ENCODE results near the gene TRMT10B. TPM values are rescaled to one million over a fixed set of nuclear protein-coding genes. Genes with fewer than 3 reads are reported as not detected.

The TRMT10B gene, protein sequence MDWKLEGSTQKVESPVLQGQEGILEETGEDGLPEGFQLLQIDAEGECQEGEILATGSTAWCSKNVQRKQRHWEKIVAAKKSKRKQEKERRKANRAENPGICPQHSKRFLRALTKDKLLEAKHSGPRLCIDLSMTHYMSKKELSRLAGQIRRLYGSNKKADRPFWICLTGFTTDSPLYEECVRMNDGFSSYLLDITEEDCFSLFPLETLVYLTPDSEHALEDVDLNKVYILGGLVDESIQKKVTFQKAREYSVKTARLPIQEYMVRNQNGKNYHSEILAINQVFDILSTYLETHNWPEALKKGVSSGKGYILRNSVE
- 2.6 and 3.9 TPM in 2 replicates for total RNA-seq

DNA sequence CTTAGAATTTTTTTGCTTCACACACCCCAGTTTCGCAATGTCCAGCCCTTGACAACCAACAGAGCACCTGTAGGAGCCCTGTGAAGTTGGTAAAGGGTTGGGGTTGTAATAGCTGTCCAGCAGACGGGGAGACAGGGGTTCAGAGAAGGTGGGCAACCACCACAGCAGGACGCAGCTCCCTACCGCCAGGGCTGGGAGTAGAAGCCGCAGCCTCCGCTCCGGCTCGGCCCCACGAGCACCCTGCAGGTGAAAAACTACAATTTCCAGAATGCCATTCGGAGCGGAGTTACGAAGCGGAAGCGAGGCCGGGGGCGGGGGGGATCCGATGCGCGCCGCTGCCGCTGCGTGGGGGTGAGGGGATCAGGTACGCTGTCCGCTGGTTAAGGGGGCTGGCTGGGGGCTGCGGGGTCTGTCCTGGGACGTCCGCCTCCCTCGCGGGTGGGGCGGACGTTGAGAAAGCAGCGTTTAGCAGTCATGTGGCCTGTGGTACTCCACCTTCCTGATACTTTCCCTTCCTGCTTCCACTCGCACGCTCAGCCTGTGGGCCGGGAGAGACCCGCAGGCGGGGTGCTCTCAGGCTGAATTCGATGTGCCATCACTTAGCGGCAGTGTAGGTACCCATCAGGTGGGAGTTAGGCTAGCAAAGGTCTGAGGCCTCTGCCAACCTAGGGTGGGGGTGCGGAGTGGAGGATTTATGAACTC is at the start of gene TRMT10B:
TRMT10B (plus strand) TSS at position 317 of the 702 bp plus-strand sequence. CDS start 8,127 bp downstream, outside the sequence.

DNA sequence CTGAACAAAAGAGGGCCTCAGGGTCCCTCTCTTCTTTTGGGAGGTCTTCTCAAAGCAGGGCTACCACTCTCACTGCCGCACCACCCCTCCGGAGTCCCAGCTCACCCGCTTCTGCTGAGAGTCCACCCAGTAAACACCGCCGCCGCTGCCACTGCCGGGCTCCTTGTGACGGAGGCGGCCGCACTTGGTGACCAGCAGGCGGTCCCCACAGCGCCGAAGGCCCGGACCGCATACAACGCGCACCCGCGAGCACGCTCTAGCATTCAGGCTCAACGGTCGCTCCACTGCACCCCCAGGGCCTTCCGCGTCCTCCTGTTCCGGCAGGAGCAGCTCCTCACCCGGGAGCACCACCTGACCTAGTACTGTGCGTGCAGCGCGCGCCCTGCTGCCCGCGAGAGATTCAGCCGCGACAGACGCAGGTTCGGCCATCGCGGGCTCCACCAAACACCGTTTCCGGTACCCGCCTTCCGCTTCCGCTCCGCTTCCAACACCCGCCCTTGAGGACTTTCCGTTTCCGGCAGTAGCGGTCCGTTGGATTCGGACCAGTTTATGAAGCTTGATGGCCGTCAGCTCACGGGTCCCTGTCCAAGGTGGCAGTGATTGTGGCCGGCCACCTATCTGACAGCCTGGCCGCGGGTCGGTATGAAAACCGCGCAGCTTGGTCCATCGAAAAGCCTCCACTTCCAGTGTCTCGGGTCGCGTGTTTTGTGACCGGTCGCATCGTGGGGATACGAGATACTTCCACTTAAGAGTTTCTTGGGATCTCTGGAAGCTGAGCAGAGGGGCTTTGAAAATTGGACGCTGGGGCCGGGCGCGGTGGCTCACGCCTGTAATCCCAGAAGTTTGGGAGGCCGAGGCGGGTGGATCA is 31.2 kb downstream of the TRMT10B start, which contains the start of gene EXOSC3:
EXOSC3 (minus strand) TSS at position 449 of the 868 bp plus-strand sequence; CDS start at position 429, 20 bp downstream.

DNA sequence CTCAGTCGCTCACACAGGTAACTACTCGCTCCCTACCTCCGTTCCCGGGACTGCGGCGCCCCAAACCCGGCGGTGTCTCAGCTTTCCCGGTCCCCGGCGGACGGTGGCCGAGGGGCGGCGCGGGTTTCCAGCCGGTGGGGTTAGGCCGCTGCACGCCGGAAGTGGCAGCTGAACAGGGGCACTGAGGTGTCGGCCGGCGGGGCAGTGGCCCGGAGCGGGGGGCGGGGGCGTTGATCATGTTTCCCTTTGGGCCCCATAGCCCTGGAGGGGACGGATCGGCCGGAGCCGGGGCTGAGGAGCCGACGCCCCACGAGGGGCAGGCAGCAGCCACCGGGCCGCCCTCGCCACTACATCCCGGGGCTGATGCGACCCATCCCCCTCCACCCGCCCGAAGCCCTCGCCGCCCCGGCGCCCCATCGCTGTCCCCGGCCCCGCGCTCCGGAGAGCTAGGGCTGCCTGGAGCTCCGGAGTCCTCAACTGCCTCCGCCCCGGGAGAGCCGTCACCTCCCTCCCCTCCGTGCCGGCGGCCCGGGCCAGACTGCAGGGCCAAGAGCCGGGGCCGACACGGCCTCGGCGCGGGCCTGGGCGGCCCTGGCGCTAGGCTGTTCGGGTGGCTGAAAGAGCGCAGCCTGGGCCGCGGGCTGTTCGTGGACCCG is 47.2 kb downstream of the TRMT10B start, which contains the start of gene DCAF10:
DCAF10 (plus strand) TSS at position 167 of the 656 bp plus-strand sequence; CDS start at position 237, 70 bp downstream.

Other genes with a start within 250 kb of the TRMT10B start
- gene FBXO10, start 177.4 kb upstream of the TRMT10B start, total RNA-seq: 5.5 and 9.0 TPM in 2 replicates
- gene TOMM5, start 161.2 kb upstream of the TRMT10B start, total RNA-seq: 139 and 163 TPM in 2 replicates
- gene FRMPD1, start 102.9 kb upstream of the TRMT10B start, total RNA-seq: under 0.01 TPM in 2 replicates
- 27.1 and 54.9 TPM in 2 replicates for gene EXOSC3, start 31.3 kb downstream of the TRMT10B start, total RNA-seq
- 9.6 and 9.8 TPM in 2 replicates for gene DCAF10, start 47.0 kb downstream of the TRMT10B start, total RNA-seq
- 41.8 and 49.3 TPM in 2 replicates for gene SLC25A51, start 150.3 kb downstream of the TRMT10B start, total RNA-seq